Activated CD4-positive, alpha-beta T cell treated with anti-CD3 and anti-CD28 coated beads, Interleukin-2, Interleukin-6, amounts not matched to agents 100 ng/mL and 50 ng/mL, durations not matched to agents 16 hours and 8 hours (primary cell): ENCODE data around the gene CTTNBP2NL.
"Not testable (repeated sequence)": the region's sequence is repeated elsewhere in the genome, so short reads cannot be mapped to it uniquely, and the experiment has no call there.

Experiments
- DNase-seq: peaks from one replicate; pipeline ENCODE4 v3.0.0-alpha.2; 2020

The CTTNBP2NL gene

DNA sequence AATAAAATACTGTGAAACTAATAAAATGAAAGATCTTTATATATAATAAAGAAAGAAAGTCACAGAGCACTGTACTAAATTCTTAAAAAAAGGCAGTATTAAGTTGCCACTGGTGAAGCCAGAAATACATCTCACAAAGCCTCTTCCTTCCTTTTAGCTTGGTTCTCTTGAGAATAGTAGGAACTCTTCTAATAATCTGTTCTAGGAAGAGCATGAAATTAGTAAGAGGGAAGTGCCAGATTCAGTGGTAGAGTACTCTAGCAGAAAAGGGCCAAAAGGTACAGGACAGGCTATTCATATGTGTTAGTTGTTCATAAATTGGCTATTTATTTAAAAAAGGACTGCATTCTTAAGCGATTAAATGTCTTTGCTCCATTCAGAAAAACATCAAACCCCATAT is 33.7 kb downstream of the CTTNBP2NL start:
- no peak for DNase-seq

GRCh38 chr1:112431038-112431437 is 35.0 kb downstream of the CTTNBP2NL start:
- no peak for DNase-seq

GRCh38 chr1:112435448-112435847 is 39.4 kb downstream of the CTTNBP2NL start:
- DNase-seq, result no peak

- no peak for DNase-seq
Observed at GRCh38 chr1:112436384-112437156, 40.6 kb downstream of the CTTNBP2NL start.

GRCh38 chr1:112438156-112438555 is 42.1 kb downstream of the CTTNBP2NL start:
- not testable (repeated sequence) for DNase-seq

DNA sequence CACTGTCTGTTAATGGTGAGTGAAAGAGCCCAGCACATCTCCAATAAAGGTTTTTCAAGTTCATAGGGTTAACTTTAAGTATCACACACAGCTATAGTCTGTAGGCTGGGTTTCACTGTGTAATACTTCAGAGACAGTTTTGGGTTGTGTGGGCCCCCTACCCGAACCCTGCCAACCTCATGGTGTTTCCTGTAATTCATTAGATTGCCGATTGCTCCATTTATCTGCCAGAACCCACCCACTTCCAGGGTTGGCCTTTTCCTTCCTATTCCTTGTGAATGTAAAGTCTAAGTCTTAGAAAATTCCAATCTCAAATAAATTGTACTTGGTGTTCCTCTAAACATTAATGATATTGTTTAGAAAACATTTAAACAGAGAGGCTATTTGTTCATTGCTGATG is 43.6 kb downstream of the CTTNBP2NL start:
- DNase-seq, result no peak

DNA sequence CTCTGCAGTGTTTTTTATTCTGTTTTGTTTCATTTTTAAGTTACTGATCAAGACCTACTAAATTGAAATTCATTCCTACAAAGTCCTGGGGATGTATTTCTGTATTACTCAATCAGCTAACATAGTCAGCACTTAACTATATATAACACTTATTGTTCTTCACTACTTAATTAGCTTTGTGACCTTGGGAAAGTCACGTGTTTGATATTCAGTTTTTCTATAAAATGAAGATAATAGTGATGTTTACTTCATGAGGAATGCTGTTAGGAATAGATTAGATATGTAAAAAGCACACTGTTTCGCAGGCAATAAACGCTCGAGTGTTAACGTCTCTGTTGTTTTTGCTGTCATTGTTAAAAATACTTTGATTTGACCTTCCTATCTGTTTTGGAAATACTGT is 44.6 kb downstream of the CTTNBP2NL start:
- no peak for DNase-seq

GRCh38 chr1:112444269-112444668 is 48.3 kb downstream of the CTTNBP2NL start:
- DNase-seq, result no peak

DNA sequence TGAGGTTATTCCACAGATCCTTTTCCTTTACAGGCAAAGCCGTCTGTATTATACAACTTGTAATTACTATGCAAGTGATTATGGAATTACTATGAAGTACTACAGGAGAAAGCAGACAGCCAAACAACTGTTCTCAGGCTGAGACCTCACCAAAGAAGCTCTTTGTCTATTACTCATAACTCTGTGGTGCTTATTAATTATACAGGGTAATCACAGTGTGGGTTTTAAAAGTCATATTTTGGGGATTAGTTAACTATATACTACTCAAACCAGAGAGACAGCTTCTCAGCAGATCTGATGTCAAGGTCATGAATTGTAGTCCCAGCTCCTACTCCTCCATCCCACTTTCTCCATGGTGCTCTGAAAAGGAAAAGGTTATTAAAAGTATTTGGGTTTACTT is 49.6 kb downstream of the CTTNBP2NL start:
- DNase-seq, result no peak

DNA sequence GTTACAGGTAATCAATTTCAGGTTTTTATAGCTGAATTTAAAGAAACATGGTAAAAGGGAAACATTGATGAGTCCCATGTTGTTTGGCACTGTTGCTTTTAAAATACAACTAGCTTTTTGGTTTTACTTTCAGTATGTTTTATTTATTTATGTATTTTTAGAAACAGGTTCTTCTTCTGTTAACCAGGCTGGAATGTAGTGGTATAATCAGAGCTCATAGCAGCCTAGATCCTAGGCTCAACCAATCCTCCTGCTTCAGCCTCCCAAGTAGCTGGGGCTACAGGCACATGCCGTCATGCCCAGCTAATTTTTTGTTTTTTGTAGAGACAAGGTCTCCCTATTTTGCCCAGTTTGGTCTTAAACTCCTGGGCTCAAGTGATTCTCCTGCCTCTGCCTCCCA is 50.4 kb downstream of the CTTNBP2NL start:
- DNase-seq, result no peak

- no peak for DNase-seq
Observed at GRCh38 chr1:112448904-112449629, 53.1 kb downstream of the CTTNBP2NL start.

GRCh38 chr1:112449630-112449983 is 53.6 kb downstream of the CTTNBP2NL start:
- no peak for DNase-seq

DNA sequence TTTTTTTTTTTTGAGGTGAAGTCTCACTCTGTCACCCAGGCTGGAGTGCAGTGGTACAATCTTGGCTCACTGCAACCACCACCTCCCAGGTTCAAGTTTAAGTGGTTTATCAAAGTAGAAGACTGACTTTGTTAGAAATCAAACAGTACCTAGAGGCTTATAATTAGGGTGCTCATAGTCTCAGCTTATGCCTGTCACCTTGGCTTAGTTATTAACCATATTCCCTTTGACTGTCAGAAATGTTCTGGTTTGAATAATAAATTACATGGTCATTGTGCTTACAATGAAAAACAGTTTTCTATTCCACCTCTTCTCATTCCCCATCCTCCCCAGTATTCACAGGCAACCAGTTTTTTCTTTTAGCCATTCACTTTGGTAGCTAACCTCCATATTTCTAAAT is 54.8 kb downstream of the CTTNBP2NL start:
- DNase-seq, result no peak

DNA sequence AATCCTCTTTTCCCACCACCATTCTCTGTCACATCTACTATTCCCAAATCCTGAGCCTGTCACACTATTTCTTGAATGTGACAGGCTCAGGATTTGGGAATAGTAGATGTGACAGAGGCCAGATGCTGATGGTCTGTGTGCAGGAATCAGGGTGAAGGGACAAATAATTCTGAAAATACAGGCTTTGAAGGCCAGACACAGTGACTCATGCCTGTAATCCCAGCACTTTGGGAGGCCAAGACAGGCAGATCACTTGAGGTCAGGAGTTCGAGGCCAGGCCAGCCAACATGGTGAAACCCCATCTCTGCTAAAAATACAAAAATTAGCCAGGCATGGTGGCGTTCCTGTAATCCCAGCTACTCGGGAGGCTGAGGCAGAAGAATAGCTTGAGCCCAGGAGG is 55.3 kb downstream of the CTTNBP2NL start:
- not testable (repeated sequence) for DNase-seq

GRCh38 chr1:112453876-112454275 is 57.9 kb downstream of the CTTNBP2NL start:
- no peak for DNase-seq

- DNase-seq, result no peak
Observed at GRCh38 chr1:112454316-112454715, 58.3 kb downstream of the CTTNBP2NL start.

DNA sequence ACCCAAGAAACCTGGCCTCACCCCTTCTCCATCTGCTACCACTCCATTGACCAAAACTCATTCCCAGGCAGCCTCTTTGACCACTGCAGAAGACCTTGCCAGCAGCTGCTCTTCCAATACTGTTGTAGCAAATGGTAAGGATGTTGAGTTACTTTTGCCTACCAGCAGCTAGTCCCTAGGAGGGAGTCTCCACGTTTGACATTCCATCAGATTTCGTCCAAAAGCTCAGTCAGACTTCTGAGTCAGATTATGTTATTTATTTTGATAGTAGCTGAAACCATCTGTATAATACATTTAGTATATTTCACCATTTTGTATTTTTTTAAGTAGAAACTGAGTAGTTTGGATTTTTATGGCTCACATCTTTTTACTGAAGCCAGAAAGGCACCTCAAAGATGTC is 61.2 kb downstream of the CTTNBP2NL start:
- no peak for DNase-seq

DNA sequence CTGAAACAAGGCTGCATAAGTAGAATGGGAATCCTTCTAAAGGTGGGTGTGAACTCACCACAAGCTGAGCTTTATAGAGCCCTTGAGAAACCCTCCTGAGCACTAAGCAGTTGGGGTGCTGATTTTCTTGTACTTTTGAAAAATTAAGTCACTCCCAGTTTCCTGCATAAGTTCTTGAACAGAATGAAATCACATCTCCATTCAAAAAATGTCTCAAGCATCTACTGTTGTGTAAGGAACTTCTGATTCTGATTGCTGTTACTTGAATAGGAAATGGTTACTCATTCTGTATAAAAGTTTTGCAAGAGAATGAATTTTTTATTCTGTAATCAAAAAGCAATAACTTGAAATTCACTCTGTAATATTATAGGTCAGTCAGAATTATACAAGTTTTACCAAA is 61.9 kb downstream of the CTTNBP2NL start:
- no peak for DNase-seq

DNA sequence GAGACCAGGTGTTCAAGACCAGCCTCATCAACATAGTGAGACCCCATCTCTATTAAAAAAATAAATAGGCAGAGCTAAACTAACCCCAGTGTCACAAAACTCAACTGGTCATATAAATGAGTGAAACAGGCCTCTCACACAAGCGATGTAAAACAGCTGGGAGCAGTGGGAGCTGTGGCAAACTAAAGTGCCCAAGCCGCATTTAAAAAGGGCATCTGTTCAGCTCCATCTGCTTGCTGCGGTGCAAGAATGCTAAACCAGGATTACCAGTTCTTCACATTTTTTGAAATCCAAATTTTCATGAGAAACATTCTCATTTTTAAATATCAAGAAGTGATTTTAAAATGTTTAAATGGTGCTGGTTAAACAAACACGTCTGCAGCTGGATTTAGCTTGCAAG is 62.7 kb downstream of the CTTNBP2NL start:
- no peak for DNase-seq

GRCh38 chr1:112460615-112461014 is 64.6 kb downstream of the CTTNBP2NL start:
- no peak for DNase-seq

GRCh38 chr1:112461200-112461871 is 65.3 kb downstream of the CTTNBP2NL start:
- DNase-seq, result no peak

- no peak for DNase-seq
Observed at GRCh38 chr1:112462953-112463279, 66.9 kb downstream of the CTTNBP2NL start.

DNA sequence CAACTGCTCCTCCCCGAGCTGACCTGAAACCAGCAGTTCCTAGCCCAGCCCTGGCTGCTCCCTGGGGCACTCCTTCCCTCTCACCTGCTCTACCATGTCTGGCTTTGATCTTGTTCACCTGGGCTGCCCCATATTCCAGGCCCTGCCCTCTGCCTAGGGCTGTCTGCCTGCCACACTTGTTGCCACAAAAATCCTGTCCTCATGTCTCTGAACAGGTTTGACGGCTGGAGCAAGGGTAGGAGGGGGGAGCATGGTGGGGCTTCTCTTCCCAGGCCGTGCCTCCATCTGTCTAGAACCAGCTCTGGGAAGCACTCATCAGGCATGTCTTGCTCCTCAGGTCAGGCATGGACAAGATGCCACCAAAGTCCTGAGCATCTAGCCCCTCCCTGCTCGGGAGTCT is 68.5 kb downstream of the CTTNBP2NL start:
- DNase-seq, result no peak

DNA sequence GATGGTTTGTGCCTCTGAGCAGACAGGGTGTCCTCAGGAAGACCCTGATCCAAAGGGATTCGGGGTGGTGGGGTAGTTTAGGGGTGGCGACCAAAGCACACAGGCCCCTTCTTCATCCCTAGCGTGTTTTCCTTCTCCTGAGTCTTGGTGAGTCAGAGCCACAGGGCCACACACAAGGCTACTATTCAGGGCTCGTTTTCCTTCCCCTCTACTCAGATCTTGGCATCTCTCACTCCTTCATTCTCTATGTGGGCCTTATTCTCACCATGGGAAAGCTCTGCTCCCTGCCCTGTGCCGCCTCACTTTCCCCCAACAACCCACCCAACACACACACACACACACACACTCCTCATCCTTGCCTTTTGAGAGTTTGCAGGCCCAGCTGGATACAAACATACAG is 69.1 kb downstream of the CTTNBP2NL start:
- no peak for DNase-seq
